K562 (cell line): ENCODE results near the gene NAIF1. TPM values are rescaled to one million over a fixed set of nuclear protein-coding genes. Genes with fewer than 3 reads are reported as not detected.

ENCODE experiments used
- ARID2 ChIP-seq: fragments of 450-650 bp; IDR thresholded peaks from 2 replicates; pipeline ENCODE4 v1.6.1; 2017; ENCODE audit warnings: antibody characterized with exemption, mild to moderate bottlenecking
- CSDE1 ChIP-seq, 2 experiments: fragments of 450-650 bp; IDR thresholded peaks; 2 replicates each; pipeline ENCODE4 v1.6.1; 2016; ENCODE audit warnings: mild to moderate bottlenecking in 1 of 2
- ELF4 ChIP-seq: fragments of 450-650 bp; formaldehyde crosslinking; IDR thresholded peaks from 2 replicates; pipeline ENCODE4 v1.4.0; 2022; ENCODE audit warnings: missing genetic modification characterization
- FOS ChIP-seq: IDR thresholded peaks from 3 replicates; pipeline ENCODE4 v1.6.1; 2011; ENCODE audit not compliant: insufficient read length; ENCODE audit errors: extremely low read depth
- FOXJ2 ChIP-seq: fragments of 200-800 bp; sonication (Bioruptor generic); IDR thresholded peaks from 2 replicates; pipeline ENCODE4 v1.6.1; 2016; ENCODE audit warnings: missing genetic modification characterization, missing compliant biosample characterization
- HOXB6 ChIP-seq: fragments of 250-450 bp; sonication (Bioruptor Pico); IDR thresholded peaks from 2 replicates; pipeline ENCODE4 v1.5.1; 2022; ENCODE audit warnings: mild to moderate bottlenecking, borderline replicate concordance
- IRF9 ChIP-seq: fragments of 450-650 bp; IDR thresholded peaks from 2 replicates; pipeline ENCODE4 v1.6.1; 2016; ENCODE audit warnings: missing biosample characterization, missing genetic modification characterization
- KDM1A ChIP-seq, 2 experiments: fragments of 450-650 bp; IDR thresholded peaks; 2 replicates each; pipeline ENCODE4 v1.6.1; 2016; ENCODE audit warnings: mild to moderate bottlenecking in 2 of 2
- MAFG ChIP-seq: fragments of 450-650 bp; conservative IDR thresholded peaks from 2 replicates; pipeline ENCODE4 v1.6.1; 2016; ENCODE audit warnings: missing genetic modification characterization, missing compliant biosample characterization
- MYNN ChIP-seq, 2 experiments: sonication (generic); formaldehyde crosslinking in 1 of 2; IDR thresholded peaks; 2 replicates each; pipeline versions ENCODE4 v1.5.0 to v1.6.1; 2016 to 2020; ENCODE audit warnings: antibody characterized with exemption in 1 of 2, missing genetic modification reagents in 1 of 2
- PRDM10 ChIP-seq: fragments of 450-650 bp; IDR thresholded peaks from 2 replicates; pipeline ENCODE4 v1.6.1; 2018; ENCODE audit not compliant: partially characterized antibody
- SMAD1 ChIP-seq: fragments of 150-350 bp; IDR thresholded peaks from 2 replicates; pipeline ENCODE4 v1.6.1; 2014; ENCODE audit warnings: low read length, low read depth; ENCODE audit not compliant: partially characterized antibody
- SNIP1 ChIP-seq: fragments of 450-650 bp; IDR thresholded peaks from 2 replicates; pipeline ENCODE4 v1.7.1; 2017; ENCODE audit warnings: low read depth, mild to moderate bottlenecking
- ZNF408 ChIP-seq: fragments of 250-450 bp; sonication (Bioruptor Pico); IDR thresholded peaks from 2 replicates; pipeline ENCODE4 v1.4.0; 2020; ENCODE audit warnings: low read depth, mild to moderate bottlenecking, moderate library complexity
- ZNF77 ChIP-seq: fragments of 250-450 bp; sonication (Bioruptor Pico); IDR thresholded peaks from 2 replicates; pipeline ENCODE4 v1.5.0; 2020
- polyA plus RNA-seq, 8 experiments: library from polyadenylated mRNA; depleted of rRNA in 4 of 8; stranded (reverse) in 5 of 8; unstranded in 3 of 8; fragments of >200 nt; fragmentation: Nextera tagmentation in 2 of 8; fragmentation: Illumina TruSeq in 1 of 8; extraction: Ambion mirVana in 2 of 8; extraction: Trizol in 1 of 8; gene quantifications; 2 replicates each; pipeline versions ENCODE4 v1.2.1 to v1.2.3, GENCODE V29; 2011 to 2014; ENCODE audit warnings: inconsistent platforms in 1 of 8, missing spikeins in 1 of 8
- total RNA-seq, 7 experiments: library from RNA; depleted of rRNA in 6 of 7; stranded (reverse); fragments of >200 nt in 6 of 7; fragmentation: Illumina TruSeq in 2 of 7; extraction: Trizol in 2 of 7; gene quantifications; 2 replicates each; pipeline versions ENCODE4 v1.2.1 to v1.2.3, GENCODE V29; 2011 to 2021; ENCODE audit warnings: low replicate concordance in 1 of 7
- TF ChIP-seq, protein P1 (sequence below): IDR thresholded peaks from 3 replicates; pipeline ENCODE4 v1.6.1; 2011; ENCODE audit warnings: borderline replicate concordance, mild to moderate bottlenecking, moderate library complexity; ENCODE audit not compliant: insufficient read length; ENCODE audit errors: extremely low read depth
- TF ChIP-seq, protein P2 (sequence below): fragments of 250-450 bp; sonication (Bioruptor Pico); IDR thresholded peaks from 2 replicates; pipeline ENCODE4 v1.8.0; 2021; ENCODE audit warnings: moderate library complexity, mild to moderate bottlenecking, inconsistent platforms
- TF ChIP-seq, protein P3 (sequence below): fragments of 450-650 bp; formaldehyde crosslinking; IDR thresholded peaks from 2 replicates; pipeline ENCODE4 v1.4.0; 2022; ENCODE audit warnings: missing genetic modification characterization

Gene NAIF1
- total and polyA plus RNA-seq, 9 of the 15 experiments (the other 6 are each of a cell fraction or from before 2014, with no cell fraction given) = 4.8 to 26.6 (median 17.2) TPM

- no peak for TF ChIP-seq FOXJ2 (tag)
- TF ChIP-seq SNIP1 = no peak
- TF ChIP-seq PRDM10 = no peak
- no peak for TF ChIP-seq KDM1A (IDR thresholded peaks at IDR 0.05)
- no peak for TF ChIP-seq IRF9
- peak; percentile 50 for TF ChIP-seq FOS
- TF ChIP-seq, protein P1, sequence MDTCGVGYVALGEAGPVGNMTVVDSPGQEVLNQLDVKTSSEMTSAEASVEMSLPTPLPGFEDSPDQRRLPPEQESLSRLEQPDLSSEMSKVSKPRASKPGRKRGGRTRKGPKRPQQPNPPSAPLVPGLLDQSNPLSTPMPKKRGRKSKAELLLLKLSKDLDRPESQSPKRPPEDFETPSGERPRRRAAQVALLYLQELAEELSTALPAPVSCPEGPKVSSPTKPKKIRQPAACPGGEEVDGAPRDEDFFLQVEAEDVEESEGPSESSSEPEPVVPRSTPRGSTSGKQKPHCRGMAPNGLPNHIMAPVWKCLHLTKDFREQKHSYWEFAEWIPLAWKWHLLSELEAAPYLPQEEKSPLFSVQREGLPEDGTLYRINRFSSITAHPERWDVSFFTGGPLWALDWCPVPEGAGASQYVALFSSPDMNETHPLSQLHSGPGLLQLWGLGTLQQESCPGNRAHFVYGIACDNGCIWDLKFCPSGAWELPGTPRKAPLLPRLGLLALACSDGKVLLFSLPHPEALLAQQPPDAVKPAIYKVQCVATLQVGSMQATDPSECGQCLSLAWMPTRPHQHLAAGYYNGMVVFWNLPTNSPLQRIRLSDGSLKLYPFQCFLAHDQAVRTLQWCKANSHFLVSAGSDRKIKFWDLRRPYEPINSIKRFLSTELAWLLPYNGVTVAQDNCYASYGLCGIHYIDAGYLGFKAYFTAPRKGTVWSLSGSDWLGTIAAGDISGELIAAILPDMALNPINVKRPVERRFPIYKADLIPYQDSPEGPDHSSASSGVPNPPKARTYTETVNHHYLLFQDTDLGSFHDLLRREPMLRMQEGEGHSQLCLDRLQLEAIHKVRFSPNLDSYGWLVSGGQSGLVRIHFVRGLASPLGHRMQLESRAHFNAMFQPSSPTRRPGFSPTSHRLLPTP = no peak
- no peak for TF ChIP-seq MAFG (tag)
- peak; percentile 48; the same call in 1 of the 2 replicates for TF ChIP-seq MYNN (IDR thresholded peaks at IDR 0.05)
- no peak for TF ChIP-seq MYNN (CRISPR knock-in tag; IDR thresholded peaks at IDR 0.05)
- no peak for TF ChIP-seq CSDE1 (IDR thresholded peaks at IDR 0.05)
- TF ChIP-seq HOXB6 (CRISPR knock-in tag) = no peak
- no peak for TF ChIP-seq ZNF408 (CRISPR knock-in tag)
- no peak for TF ChIP-seq SMAD1
- no peak for TF ChIP-seq ELF4 (CRISPR knock-in tag)
- TF ChIP-seq ARID2 = no peak
- TF ChIP-seq, protein P2, sequence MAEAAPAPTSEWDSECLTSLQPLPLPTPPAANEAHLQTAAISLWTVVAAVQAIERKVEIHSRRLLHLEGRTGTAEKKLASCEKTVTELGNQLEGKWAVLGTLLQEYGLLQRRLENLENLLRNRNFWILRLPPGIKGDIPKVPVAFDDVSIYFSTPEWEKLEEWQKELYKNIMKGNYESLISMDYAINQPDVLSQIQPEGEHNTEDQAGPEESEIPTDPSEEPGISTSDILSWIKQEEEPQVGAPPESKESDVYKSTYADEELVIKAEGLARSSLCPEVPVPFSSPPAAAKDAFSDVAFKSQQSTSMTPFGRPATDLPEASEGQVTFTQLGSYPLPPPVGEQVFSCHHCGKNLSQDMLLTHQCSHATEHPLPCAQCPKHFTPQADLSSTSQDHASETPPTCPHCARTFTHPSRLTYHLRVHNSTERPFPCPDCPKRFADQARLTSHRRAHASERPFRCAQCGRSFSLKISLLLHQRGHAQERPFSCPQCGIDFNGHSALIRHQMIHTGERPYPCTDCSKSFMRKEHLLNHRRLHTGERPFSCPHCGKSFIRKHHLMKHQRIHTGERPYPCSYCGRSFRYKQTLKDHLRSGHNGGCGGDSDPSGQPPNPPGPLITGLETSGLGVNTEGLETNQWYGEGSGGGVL (CRISPR knock-in tag) = no peak
- TF ChIP-seq, protein P3, sequence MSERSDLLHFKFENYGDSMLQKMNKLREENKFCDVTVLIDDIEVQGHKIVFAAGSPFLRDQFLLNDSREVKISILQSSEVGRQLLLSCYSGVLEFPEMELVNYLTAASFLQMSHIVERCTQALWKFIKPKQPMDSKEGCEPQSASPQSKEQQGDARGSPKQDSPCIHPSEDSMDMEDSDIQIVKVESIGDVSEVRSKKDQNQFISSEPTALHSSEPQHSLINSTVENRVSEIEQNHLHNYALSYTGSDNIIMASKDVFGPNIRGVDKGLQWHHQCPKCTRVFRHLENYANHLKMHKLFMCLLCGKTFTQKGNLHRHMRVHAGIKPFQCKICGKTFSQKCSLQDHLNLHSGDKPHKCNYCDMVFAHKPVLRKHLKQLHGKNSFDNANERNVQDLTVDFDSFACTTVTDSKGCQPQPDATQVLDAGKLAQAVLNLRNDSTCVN (CRISPR knock-in tag) = no peak
- TF ChIP-seq ZNF77 (CRISPR knock-in tag) = no peak
Observed at GRCh38 chr9:128077847-128078503, 10.9 kb upstream of the NAIF1 start (continued).
